Gastroesophageal sphincter (tissue), 3 donors: ENCODE results near the gene SCD5.

Experiments
- POLR2A ChIP-seq, 2 donors: fragments of 450-650 bp; IDR thresholded peaks; one replicate each; pipeline ENCODE4 v1.6.1; 2017; ENCODE audit warnings: antibody characterized with exemption in 2 of 2, mild to moderate bottlenecking in 2 of 2, moderate library complexity in 1 of 2
- TF ChIP-seq, protein P1 (sequence below), 4 experiments: fragments of 200-600 bp in 2 of 4; fragments of 450-650 bp in 2 of 4; sonication (generic) in 1 of 4; IDR thresholded peaks; one replicate each; pipeline ENCODE4 v1.5.1; 2017 to 2019; ENCODE audit warnings: antibody characterized with exemption in 4 of 4, mild to moderate bottlenecking in 2 of 4, moderate library complexity in 2 of 4

DNA sequence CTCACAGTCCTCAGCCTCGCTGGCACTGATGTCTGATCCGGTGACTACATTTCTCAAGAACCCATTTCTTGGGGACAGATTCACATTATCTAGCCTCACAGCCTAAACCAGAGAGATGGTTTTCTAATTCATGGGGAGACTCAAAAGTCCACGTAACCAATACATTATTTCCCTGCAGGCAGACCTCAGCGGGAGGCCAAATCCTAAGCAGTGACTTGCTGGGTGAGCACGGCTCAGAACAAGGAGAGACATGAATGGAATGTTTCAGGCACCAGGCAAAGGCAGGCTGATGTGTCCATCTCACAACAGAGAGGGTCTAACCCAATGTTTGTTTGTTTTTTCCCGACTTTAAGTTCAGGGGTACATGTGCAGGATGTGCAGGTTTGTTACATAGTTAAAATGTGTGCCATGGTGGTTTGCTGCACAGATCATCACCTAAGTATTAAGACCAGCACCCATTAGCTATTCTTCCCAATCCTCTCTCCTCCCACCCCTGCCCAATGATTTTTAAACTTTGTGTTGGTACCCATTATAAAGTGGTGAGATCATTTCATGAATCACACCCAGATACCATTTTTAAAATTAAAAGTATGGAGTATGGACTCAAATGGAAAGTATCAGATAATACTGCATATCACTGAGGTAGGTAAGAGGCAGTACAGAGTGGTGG lies 53.3 kb downstream of the SCD5 start:
- TF ChIP-seq, protein P1, sequence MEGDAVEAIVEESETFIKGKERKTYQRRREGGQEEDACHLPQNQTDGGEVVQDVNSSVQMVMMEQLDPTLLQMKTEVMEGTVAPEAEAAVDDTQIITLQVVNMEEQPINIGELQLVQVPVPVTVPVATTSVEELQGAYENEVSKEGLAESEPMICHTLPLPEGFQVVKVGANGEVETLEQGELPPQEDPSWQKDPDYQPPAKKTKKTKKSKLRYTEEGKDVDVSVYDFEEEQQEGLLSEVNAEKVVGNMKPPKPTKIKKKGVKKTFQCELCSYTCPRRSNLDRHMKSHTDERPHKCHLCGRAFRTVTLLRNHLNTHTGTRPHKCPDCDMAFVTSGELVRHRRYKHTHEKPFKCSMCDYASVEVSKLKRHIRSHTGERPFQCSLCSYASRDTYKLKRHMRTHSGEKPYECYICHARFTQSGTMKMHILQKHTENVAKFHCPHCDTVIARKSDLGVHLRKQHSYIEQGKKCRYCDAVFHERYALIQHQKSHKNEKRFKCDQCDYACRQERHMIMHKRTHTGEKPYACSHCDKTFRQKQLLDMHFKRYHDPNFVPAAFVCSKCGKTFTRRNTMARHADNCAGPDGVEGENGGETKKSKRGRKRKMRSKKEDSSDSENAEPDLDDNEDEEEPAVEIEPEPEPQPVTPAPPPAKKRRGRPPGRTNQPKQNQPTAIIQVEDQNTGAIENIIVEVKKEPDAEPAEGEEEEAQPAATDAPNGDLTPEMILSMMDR (IDR thresholded peaks at IDR 0.05), result no peak
- no peak for TF ChIP-seq POLR2A (IDR thresholded peaks at IDR 0.05)
